A549 (cell line): Measurements from ENCODE around the gene LIPA. TPM values are rescaled to one million over a fixed set of nuclear protein-coding genes. Genes with fewer than 3 reads are reported as not detected.

Experiments used
- ATAC-seq, 2 experiments: fragments of 200-7000 bp in 1 of 2; fragments of >200 bp in 1 of 2; cut with Nextera tagmentation in 1 of 2; cut with Tn5 transposase in 1 of 2; 3 replicates each; pipeline versions ENCODE4 v1.8.0 to v1.9.1; 2018 to 2020; ENCODE audit warnings: mild to moderate bottlenecking in 1 of 2, moderate library complexity in 1 of 2
- CTCF ChIA-PET: fragments of 300-600 bp; sonication (Branson Sonifier 250); formaldehyde crosslinking; extraction: SDS; loops from one replicate; lab custom pipeline; 2021; ENCODE audit warnings: antibody characterized with exemption, inconsistent platforms; lab: Yijun Ruan, JAX
- POLR2A ChIA-PET: fragments of 350-600 bp; formaldehyde crosslinking; extraction: SDS; loops from one replicate; lab custom pipeline; 2021; ENCODE audit warnings: antibody characterized with exemption, inconsistent platforms; lab: Yijun Ruan, JAX
- DNase-seq, 2 experiments: peaks; one replicate each; pipeline versions ENCODE4 v3.0.0 to v3.0.0-alpha.2; 2011 to 2016; ENCODE audit warnings: low read depth in 1 of 2, low spot score in 1 of 2
- FAIRE-seq: peaks from 2 replicates; lab custom pipeline; 2011; peaks lifted over from hg19 to GRCh38; lab: Jason Lieb, UNC
- H3K27ac ChIP-seq, 2 experiments: fragments of >200 bp; sonication (Bioruptor Twin); formaldehyde crosslinking; 3 replicates each; pipeline ENCODE4 v1.5.1; 2016 to 2017
- H3K4me1 ChIP-seq: fragments of >200 bp; sonication (Bioruptor Twin); formaldehyde crosslinking; 3 replicates; pipeline ENCODE4 v1.6.1; 2016
- H3K4me2 ChIP-seq: fragments of >200 bp; sonication (Bioruptor Twin); formaldehyde crosslinking; 3 replicates; pipeline ENCODE4 v1.6.1; 2016
- H3K4me3 ChIP-seq: fragments of >200 bp; sonication (Bioruptor Twin); formaldehyde crosslinking; 3 replicates; pipeline ENCODE4 v1.5.1; 2016
- H3K9me3 ChIP-seq: fragments of >200 bp; sonication (Bioruptor Twin); formaldehyde crosslinking; 3 replicates; pipeline ENCODE4 v1.6.1; 2016
- CEBPB ChIP-seq, 2 experiments: fragments of >200 bp in 1 of 2; sonication (Bioruptor Twin) in 1 of 2; formaldehyde crosslinking in 1 of 2; IDR thresholded peaks; 2 replicates each; pipeline ENCODE4 v1.6.1; 2012 to 2016
- CHD4 ChIP-seq: fragments of 200-600 bp; sonication (generic); IDR thresholded peaks from 2 replicates; pipeline ENCODE4 v1.6.1; 2016; ENCODE audit warnings: antibody characterized with exemption, mild to moderate bottlenecking, borderline replicate concordance
- EHF ChIP-seq: fragments of 250-450 bp; sonication (Bioruptor Pico); IDR thresholded peaks from 2 replicates; pipeline ENCODE4 v1.5.0; 2020; ENCODE audit warnings: mild to moderate bottlenecking
- EHMT2 ChIP-seq: fragments of 200-600 bp; sonication (generic); IDR thresholded peaks from 2 replicates; pipeline ENCODE4 v1.6.1; 2016; ENCODE audit warnings: antibody characterized with exemption, low read depth, mild to moderate bottlenecking, moderate library complexity
- ESRRA ChIP-seq: fragments of 150-350 bp; IDR thresholded peaks from 2 replicates; pipeline ENCODE4 v1.6.1; 2014; ENCODE audit warnings: mild to moderate bottlenecking, low read length, borderline replicate concordance
- HEYL ChIP-seq: fragments of 250-450 bp; sonication (Bioruptor Pico); IDR thresholded peaks from 2 replicates; pipeline ENCODE4 v1.8.0; 2021; ENCODE audit warnings: mild to moderate bottlenecking, moderate library complexity
- HOXB5 ChIP-seq: fragments of 250-450 bp; sonication (Bioruptor Pico); IDR thresholded peaks from 2 replicates; pipeline ENCODE4 v1.5.0; 2020; ENCODE audit warnings: mild to moderate bottlenecking, moderate library complexity
- KDM1A ChIP-seq: fragments of 200-600 bp; sonication (generic); IDR thresholded peaks from 2 replicates; pipeline ENCODE4 v1.6.1; 2016; ENCODE audit warnings: low read depth, mild to moderate bottlenecking
- MAFK ChIP-seq: fragments of 450-650 bp; IDR thresholded peaks from 2 replicates; pipeline ENCODE4 v1.6.1; 2014; ENCODE audit not compliant: partially characterized antibody
- MAZ ChIP-seq: fragments of 150-350 bp; IDR thresholded peaks from 2 replicates; pipeline ENCODE4 v1.6.1; 2014; ENCODE audit warnings: antibody characterized with exemption, low read depth, low read length, borderline replicate concordance
- NR3C1 ChIP-seq: fragments of >200 bp; sonication (Bioruptor Twin); formaldehyde crosslinking; IDR thresholded peaks from 3 replicates; pipeline ENCODE4 v1.6.1; 2017
- POLR2AphosphoS2 ChIP-seq: conservative IDR thresholded peaks from 2 replicates; pipeline ENCODE4 v1.6.1; 2012; ENCODE audit warnings: low read length, improper control_type of control experiment, inconsistent platforms
- SMC3 ChIP-seq: fragments of >200 bp; sonication (Bioruptor Twin); formaldehyde crosslinking; IDR thresholded peaks from 3 replicates; pipeline ENCODE4 v1.6.1; 2018; ENCODE audit warnings: inconsistent platforms
- SREBF2 ChIP-seq: fragments of 450-650 bp; IDR thresholded peaks from 2 replicates; pipeline ENCODE4 v1.6.1; 2014; ENCODE audit warnings: mild to moderate bottlenecking, moderate library complexity
- TP53 ChIP-seq: fragments of 250-450 bp; sonication (Bioruptor Pico); IDR thresholded peaks from 2 replicates; pipeline ENCODE4 v1.5.0; 2021; ENCODE audit warnings: mild to moderate bottlenecking, moderate library complexity
- ZFP36 ChIP-seq: fragments of 450-650 bp; IDR thresholded peaks from 2 replicates; pipeline ENCODE4 v1.6.1; 2014; ENCODE audit warnings: borderline replicate concordance; ENCODE audit not compliant: partially characterized antibody
- ZSCAN20 ChIP-seq: fragments of 250-450 bp; sonication (Bioruptor Pico); IDR thresholded peaks from 2 replicates; pipeline ENCODE4 v1.8.0; 2022; ENCODE audit warnings: mild to moderate bottlenecking, moderate library complexity
- WGBS: methylation state at CpG from one replicate; pipeline ENCODE4 v1.1.6; 2017; ENCODE audit errors: missing lambda C conversion rate; 5-methylcytosine and 5-hydroxymethylcytosine counted together
- polyA plus RNA-seq, 4 experiments: library from polyadenylated mRNA; depleted of rRNA in 3 of 4; stranded (reverse); fragments of >200 nt; fragmentation: RNase III in 1 of 4; extraction: RNeasy Plus Mini Kit Qiagen cat#74134 plus additional on column Dnase treatment in 1 of 4; gene quantifications; 2 replicates in 3 of 4; 3 replicates in 1 of 4; pipeline ENCODE4 v1.2.3, GENCODE V29; 2011 to 2017
- TF ChIP-seq, protein P1 (sequence below): fragments of 200-600 bp; sonication (generic); IDR thresholded peaks from 2 replicates; pipeline ENCODE4 v1.6.1; 2016; ENCODE audit warnings: antibody characterized with exemption, mild to moderate bottlenecking, moderate library complexity
- TF ChIP-seq, protein P2 (sequence below): fragments of >200 bp; sonication (Bioruptor Twin); formaldehyde crosslinking; IDR thresholded peaks from 3 replicates; pipeline ENCODE4 v1.6.1; 2016
- TF ChIP-seq, protein P3 (sequence below): fragments of 250-450 bp; sonication (Bioruptor Pico); IDR thresholded peaks from 2 replicates; pipeline ENCODE4 v1.5.0; 2021; ENCODE audit warnings: mild to moderate bottlenecking, moderate library complexity, borderline replicate concordance

LIPA gene
- polyA plus RNA-seq, 2 of the 4 experiments (the other 2 are of a cell fraction) = 51.2 to 80.2 TPM

DNA sequence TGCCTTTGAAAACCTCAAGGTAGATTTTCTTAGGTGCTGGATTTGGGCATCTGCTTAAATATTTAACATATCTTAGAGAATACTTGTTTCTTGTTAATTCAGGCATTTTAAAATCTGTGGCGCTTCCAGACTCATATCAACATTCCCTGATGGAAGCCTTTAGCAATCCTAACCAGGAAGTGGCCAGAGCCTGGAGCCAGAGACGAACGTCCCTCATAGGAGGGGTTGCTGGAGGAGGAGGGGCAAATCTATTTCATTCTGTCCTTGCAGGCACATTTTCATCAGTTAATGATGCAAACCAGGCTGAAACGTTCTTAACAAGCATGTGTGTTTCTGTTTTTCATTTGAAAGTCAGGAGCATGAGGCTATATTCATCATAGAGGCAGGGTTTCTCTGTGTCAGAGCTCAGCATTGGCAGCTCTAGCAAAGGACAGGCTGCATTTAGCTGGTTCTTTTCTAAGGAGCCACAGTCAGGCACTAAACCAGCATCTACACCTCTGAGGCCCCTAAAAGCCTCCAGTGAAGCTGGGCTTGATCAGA, 32.4 kb upstream of the LIPA start:
- Histone ChIP-seq H3K4me1 (peaks cover 53% of the 10 kb centered on the region), H3K4me3 (no peak overlapping the region)

DNA sequence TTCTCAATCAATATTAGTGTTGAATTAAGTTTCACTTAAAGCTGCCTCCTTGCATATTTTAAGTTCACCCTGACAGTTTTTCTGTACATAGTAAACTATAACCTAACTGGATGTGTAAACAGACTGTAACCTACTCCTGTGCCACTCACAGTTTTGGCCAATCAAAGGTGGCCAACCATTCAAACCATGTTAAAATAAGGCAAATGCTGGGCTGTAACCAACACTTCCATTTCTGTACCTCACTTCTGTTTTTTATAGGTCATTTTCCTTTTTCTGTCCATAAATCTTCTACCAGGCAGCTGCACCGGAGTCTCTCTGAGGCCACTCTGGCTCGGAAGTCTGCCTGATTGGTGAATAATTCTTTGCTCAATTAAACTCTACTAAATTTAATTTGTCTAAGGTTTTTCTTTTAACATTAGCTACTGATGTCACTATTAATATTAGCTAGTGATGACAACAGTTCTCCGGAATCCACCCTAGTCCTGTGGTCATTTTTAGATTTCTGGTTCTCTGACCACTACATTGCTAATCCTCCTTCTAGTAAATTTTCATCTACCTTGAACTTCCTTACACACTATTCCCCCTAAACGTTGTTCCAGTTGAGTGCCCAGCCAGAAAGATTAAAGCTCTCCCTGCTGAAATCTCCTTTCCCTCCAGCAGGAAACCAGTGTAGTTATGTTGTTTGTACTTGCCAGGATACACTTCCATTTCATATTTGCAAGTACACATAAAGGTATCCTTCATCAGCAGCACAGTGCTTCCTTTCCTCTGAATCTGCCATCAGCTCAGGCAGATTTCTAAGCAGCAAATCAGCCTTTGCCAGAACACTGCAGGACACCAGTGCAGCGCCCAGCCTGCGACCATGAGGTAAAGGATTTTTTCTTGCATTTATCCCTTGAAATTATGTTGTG, 31.7 kb upstream of the LIPA start:
- no peak for TF ChIP-seq TP53 (CRISPR knock-in tag)
- TF ChIP-seq NR3C1 = no peak
- TF ChIP-seq ZFP36 = no peak
- no peak for TF ChIP-seq ZSCAN20
- TF ChIP-seq, protein P1, sequence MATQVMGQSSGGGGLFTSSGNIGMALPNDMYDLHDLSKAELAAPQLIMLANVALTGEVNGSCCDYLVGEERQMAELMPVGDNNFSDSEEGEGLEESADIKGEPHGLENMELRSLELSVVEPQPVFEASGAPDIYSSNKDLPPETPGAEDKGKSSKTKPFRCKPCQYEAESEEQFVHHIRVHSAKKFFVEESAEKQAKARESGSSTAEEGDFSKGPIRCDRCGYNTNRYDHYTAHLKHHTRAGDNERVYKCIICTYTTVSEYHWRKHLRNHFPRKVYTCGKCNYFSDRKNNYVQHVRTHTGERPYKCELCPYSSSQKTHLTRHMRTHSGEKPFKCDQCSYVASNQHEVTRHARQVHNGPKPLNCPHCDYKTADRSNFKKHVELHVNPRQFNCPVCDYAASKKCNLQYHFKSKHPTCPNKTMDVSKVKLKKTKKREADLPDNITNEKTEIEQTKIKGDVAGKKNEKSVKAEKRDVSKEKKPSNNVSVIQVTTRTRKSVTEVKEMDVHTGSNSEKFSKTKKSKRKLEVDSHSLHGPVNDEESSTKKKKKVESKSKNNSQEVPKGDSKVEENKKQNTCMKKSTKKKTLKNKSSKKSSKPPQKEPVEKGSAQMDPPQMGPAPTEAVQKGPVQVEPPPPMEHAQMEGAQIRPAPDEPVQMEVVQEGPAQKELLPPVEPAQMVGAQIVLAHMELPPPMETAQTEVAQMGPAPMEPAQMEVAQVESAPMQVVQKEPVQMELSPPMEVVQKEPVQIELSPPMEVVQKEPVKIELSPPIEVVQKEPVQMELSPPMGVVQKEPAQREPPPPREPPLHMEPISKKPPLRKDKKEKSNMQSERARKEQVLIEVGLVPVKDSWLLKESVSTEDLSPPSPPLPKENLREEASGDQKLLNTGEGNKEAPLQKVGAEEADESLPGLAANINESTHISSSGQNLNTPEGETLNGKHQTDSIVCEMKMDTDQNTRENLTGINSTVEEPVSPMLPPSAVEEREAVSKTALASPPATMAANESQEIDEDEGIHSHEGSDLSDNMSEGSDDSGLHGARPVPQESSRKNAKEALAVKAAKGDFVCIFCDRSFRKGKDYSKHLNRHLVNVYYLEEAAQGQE = no peak
- no peak for TF ChIP-seq HOXB5 (CRISPR knock-in tag)
- no peak for TF ChIP-seq EHF (CRISPR knock-in tag)
- TF ChIP-seq, protein P2, sequence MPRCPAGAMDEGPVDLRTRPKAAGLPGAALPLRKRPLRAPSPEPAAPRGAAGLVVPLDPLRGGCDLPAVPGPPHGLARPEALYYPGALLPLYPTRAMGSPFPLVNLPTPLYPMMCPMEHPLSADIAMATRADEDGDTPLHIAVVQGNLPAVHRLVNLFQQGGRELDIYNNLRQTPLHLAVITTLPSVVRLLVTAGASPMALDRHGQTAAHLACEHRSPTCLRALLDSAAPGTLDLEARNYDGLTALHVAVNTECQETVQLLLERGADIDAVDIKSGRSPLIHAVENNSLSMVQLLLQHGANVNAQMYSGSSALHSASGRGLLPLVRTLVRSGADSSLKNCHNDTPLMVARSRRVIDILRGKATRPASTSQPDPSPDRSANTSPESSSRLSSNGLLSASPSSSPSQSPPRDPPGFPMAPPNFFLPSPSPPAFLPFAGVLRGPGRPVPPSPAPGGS = no peak
- no peak for TF ChIP-seq SMC3
- TF ChIP-seq, protein P3, sequence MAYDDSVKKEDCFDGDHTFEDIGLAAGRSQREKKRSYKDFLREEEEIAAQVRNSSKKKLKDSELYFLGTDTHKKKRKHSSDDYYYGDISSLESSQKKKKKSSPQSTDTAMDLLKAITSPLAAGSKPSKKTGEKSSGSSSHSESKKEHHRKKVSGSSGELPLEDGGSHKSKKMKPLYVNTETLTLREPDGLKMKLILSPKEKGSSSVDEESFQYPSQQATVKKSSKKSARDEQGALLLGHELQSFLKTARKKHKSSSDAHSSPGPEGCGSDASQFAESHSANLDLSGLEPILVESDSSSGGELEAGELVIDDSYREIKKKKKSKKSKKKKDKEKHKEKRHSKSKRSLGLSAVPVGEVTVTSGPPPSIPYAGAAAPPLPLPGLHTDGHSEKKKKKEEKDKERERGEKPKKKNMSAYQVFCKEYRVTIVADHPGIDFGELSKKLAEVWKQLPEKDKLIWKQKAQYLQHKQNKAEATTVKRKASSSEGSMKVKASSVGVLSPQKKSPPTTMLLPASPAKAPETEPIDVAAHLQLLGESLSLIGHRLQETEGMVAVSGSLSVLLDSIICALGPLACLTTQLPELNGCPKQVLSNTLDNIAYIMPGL (CRISPR knock-in tag) = no peak
- TF ChIP-seq SREBF2 = no peak
- TF ChIP-seq CHD4 = no peak
- TF ChIP-seq EHMT2 = no peak
- TF ChIP-seq ESRRA = no peak
- ChIA-PET CTCF (interaction anchor here (2.0 kb wide), 1 partner anchor 86 kb away, joined by 12 read pairs; no protein-coding TSS in a partner anchor), POLR2A (no interaction called here)
- FAIRE-seq (no peak), ATAC-seq (peak; percentile 62 to 66), DNase-seq (no peak)
- WGBS = 68% methylated on average over 6 of the region's 6 CpGs
- peak overlapping the region; percentile 79 to 80 for H3K27ac ChIP-seq
- peak overlapping the region; percentile 68 for H3K4me2 ChIP-seq
- H3K4me1 ChIP-seq = peaks cover 60% of the 10 kb centered on the region
- no peak overlapping the region for H3K4me3 ChIP-seq
- H3K9me3 ChIP-seq = no peaks in the 10 kb centered on the region

More for the DNA sequence above, 32.4 kb upstream of the LIPA start:
- Histone ChIP-seq H3K4me2 (peak overlapping the region; percentile 68), H3K27ac (peak overlapping the region; percentile 79 to 80), H3K9me3 (no peaks in the 10 kb centered on the region)
- ChIA-PET POLR2A (no interaction called here), CTCF (interaction anchor here (2.0 kb wide), 1 partner anchor 85 kb away, joined by 12 read pairs; no protein-coding TSS in a partner anchor)
- 18% methylated on average over 4 of the region's 4 CpGs for WGBS
- peak; percentile 88 to 91 for ATAC-seq
- FAIRE-seq = no peak
- peak; percentile 50 to 64 for DNase-seq
- TF ChIP-seq KDM1A = no peak
- no peak for TF ChIP-seq ESRRA
- no peak for TF ChIP-seq MAFK
- TF ChIP-seq MAZ = no peak
- TF ChIP-seq CEBPB (IDR thresholded peaks at IDR 0.05) = no peak
- no peak for TF ChIP-seq HEYL
- no peak for TF ChIP-seq SREBF2
- no peak for TF ChIP-seq POLR2AphosphoS2
